Neural progenitor cell (in vitro differentiated cells): ENCODE data around the gene GPR150. TPM values are rescaled to one million over a fixed set of nuclear protein-coding genes. Genes with fewer than 3 reads are reported as not detected.

Experiments used
- DNase-seq: peaks from one replicate; pipeline ENCODE4 v3.0.0-alpha.2; 2016; ENCODE audit warnings: low spot score
- H2AFZ ChIP-seq: fragments of 200-600 bp; sonication (generic); replicated peaks from 2 replicates; pipeline ENCODE4 v1.6.1; 2016; ENCODE audit warnings: antibody characterized with exemption
- H3F3A ChIP-seq: fragments of 200-600 bp; sonication (generic); 2 replicates; pipeline ENCODE4 v1.6.1; 2016; ENCODE audit warnings: antibody characterized with exemption, low read depth
- H3K27ac ChIP-seq: fragments of 200-600 bp; sonication (generic); 2 replicates; pipeline ENCODE4 v1.5.1; 2016; ENCODE audit warnings: mild to moderate bottlenecking
- H3K27me3 ChIP-seq: fragments of 200-600 bp; sonication (generic); 2 replicates; pipeline ENCODE4 v1.6.1; 2016; ENCODE audit warnings: mild to moderate bottlenecking, moderate library complexity
- H3K36me3 ChIP-seq: fragments of 200-600 bp; sonication (generic); 2 replicates; pipeline ENCODE4 v1.5.1; 2016
- H3K4me1 ChIP-seq: fragments of 200-600 bp; sonication (generic); 2 replicates; pipeline ENCODE4 v1.6.1; 2016; ENCODE audit warnings: mixed run types
- H3K4me2 ChIP-seq: fragments of 200-600 bp; sonication (generic); 2 replicates; pipeline ENCODE4 v1.6.1; 2016
- H3K4me3 ChIP-seq: fragments of 200-600 bp; sonication (generic); 2 replicates; pipeline ENCODE4 v1.5.1; 2016
- H3K79me2 ChIP-seq: fragments of 200-600 bp; sonication (generic); 2 replicates; pipeline ENCODE4 v1.6.1; 2016; ENCODE audit warnings: low read depth
- H3K9ac ChIP-seq: fragments of 200-600 bp; sonication (generic); 2 replicates; pipeline ENCODE4 v1.6.1; 2016
- H3K9me3 ChIP-seq: fragments of 200-600 bp; sonication (generic); 2 replicates; pipeline ENCODE4 v1.5.1; 2016; ENCODE audit warnings: low read depth
- H4K20me1 ChIP-seq: fragments of 200-600 bp; sonication (generic); 2 replicates; pipeline ENCODE4 v1.6.1; 2016; ENCODE audit warnings: low read depth
- H3K27ac Mint-ChIP-seq: 3 replicates; pipeline ENCODE4 v1.8.0; 2021; ENCODE audit warnings: mixed read lengths
- H3K27me3 Mint-ChIP-seq: 2 replicates; pipeline ENCODE4 v1.8.0; 2022; ENCODE audit warnings: low read depth, mild to moderate bottlenecking, inconsistent platforms, moderate library complexity, mixed read lengths; ENCODE audit not compliant: insufficient read depth
- H3K36me3 Mint-ChIP-seq: 3 replicates; pipeline ENCODE4 v1.8.0; 2021; ENCODE audit warnings: mixed read lengths
- H3K4me1 Mint-ChIP-seq: 3 replicates; pipeline ENCODE4 v1.8.0; 2021; ENCODE audit warnings: mixed read lengths
- H3K4me3 Mint-ChIP-seq: 3 replicates; pipeline ENCODE4 v1.8.0; 2021; ENCODE audit warnings: mild to moderate bottlenecking, moderate library complexity, mixed read lengths
- H3K9me3 Mint-ChIP-seq: 3 replicates; pipeline ENCODE4 v1.8.0; 2020; ENCODE audit warnings: mixed read lengths
- EZH2 ChIP-seq: fragments of 200-600 bp; sonication (generic); IDR thresholded peaks from 2 replicates; pipeline ENCODE4 v1.6.1; 2017; ENCODE audit warnings: antibody characterized with exemption, mild to moderate bottlenecking, moderate library complexity
- EZH2phosphoT487 ChIP-seq: fragments of 200-600 bp; sonication (generic); IDR thresholded peaks from 2 replicates; pipeline ENCODE4 v1.6.1; 2017; ENCODE audit warnings: antibody characterized with exemption
- total RNA-seq: library from RNA; depleted of rRNA; stranded (reverse); fragments of >200 nt; gene quantifications from 2 replicates; pipeline ENCODE4 v1.2.3, GENCODE V29; 2015; ENCODE audit warnings: low replicate concordance
- TF ChIP-seq, protein P1 (sequence below): fragments of 200-600 bp; sonication (generic); IDR thresholded peaks from 2 replicates; pipeline ENCODE4 v1.5.1; 2017; ENCODE audit warnings: antibody characterized with exemption, mild to moderate bottlenecking

Gene GPR150
- total RNA-seq, 1 donor from 2014 or later = not detected

DNA sequence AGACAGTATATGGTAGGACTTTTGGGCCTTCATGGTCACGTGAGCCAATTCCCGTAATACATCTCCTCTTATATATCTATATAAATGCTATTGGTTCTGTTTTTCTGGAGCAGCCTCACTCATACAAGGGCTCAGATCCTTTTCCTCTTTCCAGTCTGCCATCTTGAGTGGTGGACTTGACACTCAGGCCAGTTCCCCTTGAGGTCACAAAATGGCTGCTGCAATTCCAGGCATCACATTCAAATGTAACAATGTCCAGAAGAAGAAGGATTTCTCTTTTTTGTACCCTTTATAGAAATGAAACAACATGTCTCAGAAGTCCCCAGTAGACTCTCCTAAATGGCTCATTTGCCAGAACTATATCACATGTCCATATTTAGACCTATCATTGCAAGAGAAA is 4.5 kb downstream of the GPR150 start:
- Histone ChIP-seq H2AFZ (no peak overlapping the region), H3K9me3 (no peaks in the 10 kb centered on the region), H3K9ac (no peak overlapping the region), H3F3A (peaks cover 12% of the 10 kb centered on the region), H3K27ac (no peak overlapping the region), H3K79me2 (no peaks in the 10 kb centered on the region), H4K20me1 (no peaks in the 10 kb centered on the region), H3K36me3 (no peaks in the 10 kb centered on the region), H3K27me3 (peaks cover 46% of the 10 kb centered on the region), H3K4me2 (no peak overlapping the region), H3K4me3 (no peak overlapping the region), H3K4me1 (peaks cover 10% of the 10 kb centered on the region)
- TF ChIP-seq, protein P1, sequence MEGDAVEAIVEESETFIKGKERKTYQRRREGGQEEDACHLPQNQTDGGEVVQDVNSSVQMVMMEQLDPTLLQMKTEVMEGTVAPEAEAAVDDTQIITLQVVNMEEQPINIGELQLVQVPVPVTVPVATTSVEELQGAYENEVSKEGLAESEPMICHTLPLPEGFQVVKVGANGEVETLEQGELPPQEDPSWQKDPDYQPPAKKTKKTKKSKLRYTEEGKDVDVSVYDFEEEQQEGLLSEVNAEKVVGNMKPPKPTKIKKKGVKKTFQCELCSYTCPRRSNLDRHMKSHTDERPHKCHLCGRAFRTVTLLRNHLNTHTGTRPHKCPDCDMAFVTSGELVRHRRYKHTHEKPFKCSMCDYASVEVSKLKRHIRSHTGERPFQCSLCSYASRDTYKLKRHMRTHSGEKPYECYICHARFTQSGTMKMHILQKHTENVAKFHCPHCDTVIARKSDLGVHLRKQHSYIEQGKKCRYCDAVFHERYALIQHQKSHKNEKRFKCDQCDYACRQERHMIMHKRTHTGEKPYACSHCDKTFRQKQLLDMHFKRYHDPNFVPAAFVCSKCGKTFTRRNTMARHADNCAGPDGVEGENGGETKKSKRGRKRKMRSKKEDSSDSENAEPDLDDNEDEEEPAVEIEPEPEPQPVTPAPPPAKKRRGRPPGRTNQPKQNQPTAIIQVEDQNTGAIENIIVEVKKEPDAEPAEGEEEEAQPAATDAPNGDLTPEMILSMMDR = no peak
- TF ChIP-seq EZH2 (no peak), EZH2phosphoT487 (no peak)
- H3K9me3 Mint-ChIP-seq = no peaks in the 10 kb centered on the region
- H3K27me3 Mint-ChIP-seq = peaks cover 18% of the 10 kb centered on the region
- H3K4me1 Mint-ChIP-seq = peaks cover 12% of the 10 kb centered on the region
- DNase-seq = no peak
- no peak overlapping the region for H3K27ac Mint-ChIP-seq
- no peak overlapping the region for H3K4me3 Mint-ChIP-seq
- H3K36me3 Mint-ChIP-seq = no peaks in the 10 kb centered on the region

DNA sequence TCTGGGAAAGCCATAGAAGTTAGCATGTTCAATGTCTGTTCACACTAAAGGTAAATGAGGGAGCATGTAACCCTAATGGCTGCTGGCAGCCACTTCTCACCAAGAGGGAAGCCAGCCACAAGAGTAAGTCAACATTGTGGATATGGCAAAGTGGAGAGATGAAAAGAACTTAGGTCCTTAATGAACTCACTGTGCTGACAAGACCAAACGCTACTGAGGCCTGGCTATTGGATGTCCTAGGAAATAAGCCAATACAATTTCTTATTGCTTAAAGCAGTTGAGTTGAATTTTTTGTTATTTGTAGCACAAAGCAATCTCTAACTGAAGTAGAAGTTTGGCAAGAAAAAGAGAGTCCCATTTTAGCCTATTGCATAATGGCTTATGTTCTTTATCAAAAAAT is 6.8 kb downstream of the GPR150 start:
- H3K4me3 ChIP-seq = no peak overlapping the region
- H3K4me3 Mint-ChIP-seq = no peak overlapping the region
- no peaks in the 10 kb centered on the region for H3K9me3 ChIP-seq
- no peak overlapping the region for H3K4me2 ChIP-seq
- H3K27ac ChIP-seq = no peak overlapping the region
- H3K27ac Mint-ChIP-seq = no peak overlapping the region
- no peaks in the 10 kb centered on the region for H3K36me3 Mint-ChIP-seq
- no peaks in the 10 kb centered on the region for H3K9me3 Mint-ChIP-seq
- no peaks in the 10 kb centered on the region for H3K4me1 ChIP-seq
- H3K36me3 ChIP-seq = no peaks in the 10 kb centered on the region
- H3K27me3 Mint-ChIP-seq = peaks cover 6% of the 10 kb centered on the region
- no peak overlapping the region for H3K9ac ChIP-seq
- DNase-seq = no peak
- no peak overlapping the region for H2AFZ ChIP-seq
- peaks cover 3% of the 10 kb centered on the region for H3F3A ChIP-seq
- no peaks in the 10 kb centered on the region for H3K79me2 ChIP-seq
- peaks cover 1% of the 10 kb centered on the region for H3K4me1 Mint-ChIP-seq
- TF ChIP-seq EZH2 = no peak
- TF ChIP-seq, protein P1 = no peak
- no peak for TF ChIP-seq EZH2phosphoT487
- peaks cover 23% of the 10 kb centered on the region for H3K27me3 ChIP-seq
- no peaks in the 10 kb centered on the region for H4K20me1 ChIP-seq

DNA sequence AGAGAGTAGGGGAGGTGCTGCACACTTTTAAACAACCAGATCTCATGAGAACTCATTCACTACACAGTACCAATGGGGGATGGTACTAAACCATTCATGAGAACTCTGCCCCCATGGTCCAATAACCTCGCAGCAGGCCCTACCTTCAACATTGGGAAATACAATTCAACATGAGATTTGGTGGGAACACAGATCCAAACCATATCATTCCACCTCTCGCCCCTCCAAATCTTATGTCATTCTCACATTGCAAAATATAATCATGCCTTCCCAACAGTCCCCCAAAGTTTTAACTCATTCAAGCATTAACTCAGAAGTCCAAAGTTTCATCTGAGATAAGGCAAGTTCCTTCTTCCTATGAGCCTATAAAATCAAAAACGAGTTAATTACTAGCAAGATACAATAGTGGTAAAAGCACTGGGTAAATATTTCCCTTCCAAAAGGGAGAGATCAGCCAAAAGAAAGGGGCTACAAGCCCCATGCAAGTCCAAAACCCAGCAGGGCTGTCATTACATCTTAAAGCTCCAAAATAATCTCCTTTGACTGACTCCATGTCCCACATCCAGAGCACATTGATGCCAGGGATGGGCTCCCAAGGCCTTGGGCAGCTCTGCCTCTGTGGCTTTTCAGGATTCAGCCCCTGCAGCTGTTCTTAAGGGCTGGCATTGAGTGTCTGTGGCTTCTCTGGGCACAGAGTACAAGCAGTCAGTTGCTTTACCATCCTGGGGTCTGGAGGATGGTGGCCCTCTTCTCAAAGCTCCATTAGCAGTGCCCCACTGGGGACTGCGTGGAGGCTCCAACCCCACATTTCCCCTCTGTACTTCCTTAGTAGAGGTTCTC is 8.3 kb downstream of the GPR150 start:
- TF ChIP-seq EZH2 (no peak), EZH2phosphoT487 (no peak)
- TF ChIP-seq, protein P1 = no peak
- Mint-ChIP-seq H3K27me3 (peaks cover 3% of the 10 kb centered on the region), H3K36me3 (no peaks in the 10 kb centered on the region), H3K4me3 (no peak overlapping the region), H3K27ac (no peak overlapping the region), H3K4me1 (no peaks in the 10 kb centered on the region), H3K9me3 (no peaks in the 10 kb centered on the region)
- H3K4me1 ChIP-seq = no peaks in the 10 kb centered on the region
- H3K9ac ChIP-seq = no peak overlapping the region
- DNase-seq = no peak
- H2AFZ ChIP-seq = no peak overlapping the region
- no peaks in the 10 kb centered on the region for H3K79me2 ChIP-seq
- no peaks in the 10 kb centered on the region for H3F3A ChIP-seq
- H3K4me2 ChIP-seq = no peak overlapping the region
- no peaks in the 10 kb centered on the region for H3K9me3 ChIP-seq
- no peak overlapping the region for H3K27ac ChIP-seq
- no peak overlapping the region for H3K4me3 ChIP-seq
- H3K36me3 ChIP-seq = no peaks in the 10 kb centered on the region
- H4K20me1 ChIP-seq = no peaks in the 10 kb centered on the region
- peaks cover 8% of the 10 kb centered on the region for H3K27me3 ChIP-seq
